D721Med (cell line): Measurements from ENCODE around the gene SCGB1D4.

Experiments
- DNase-seq: peaks from one replicate; pipeline ENCODE4 v3.0.0; 2011; ENCODE audit warnings: low spot score; ENCODE audit not compliant: insufficient read length
- FAIRE-seq: peaks from 2 replicates; lab custom pipeline; 2011; peaks lifted over from hg19 to GRCh38; lab: Jason Lieb, UNC
- CTCF ChIP-seq: IDR thresholded peaks from 2 replicates; pipeline ENCODE4 v1.5.1; 2012; ENCODE audit warnings: mild to moderate bottlenecking, control low read depth; ENCODE audit not compliant: insufficient read depth; ENCODE audit errors: missing control alignments

Gene SCGB1D4

DNA sequence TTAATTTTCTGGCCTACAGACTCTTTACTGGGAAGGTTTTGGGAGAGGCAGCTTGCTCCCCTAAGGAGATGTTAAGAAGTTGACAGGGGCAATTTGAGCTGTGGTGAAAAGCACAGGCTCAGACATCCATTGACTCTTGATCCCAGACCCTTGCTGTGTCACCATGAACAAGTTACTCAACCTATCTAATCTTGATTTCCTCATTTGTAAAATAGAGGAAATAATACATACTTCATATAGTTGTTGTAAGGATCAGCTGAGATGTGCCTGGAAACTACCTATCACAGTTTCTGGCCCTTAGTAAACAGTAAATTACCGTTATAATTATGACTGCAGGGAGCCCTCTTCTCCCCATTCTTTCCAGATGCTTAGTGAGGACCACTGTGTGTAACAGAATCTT lies 16.6 kb upstream of the SCGB1D4 start:
- FAIRE-seq = no peak
- DNase-seq = no peak
- TF ChIP-seq CTCF = no peak

DNA sequence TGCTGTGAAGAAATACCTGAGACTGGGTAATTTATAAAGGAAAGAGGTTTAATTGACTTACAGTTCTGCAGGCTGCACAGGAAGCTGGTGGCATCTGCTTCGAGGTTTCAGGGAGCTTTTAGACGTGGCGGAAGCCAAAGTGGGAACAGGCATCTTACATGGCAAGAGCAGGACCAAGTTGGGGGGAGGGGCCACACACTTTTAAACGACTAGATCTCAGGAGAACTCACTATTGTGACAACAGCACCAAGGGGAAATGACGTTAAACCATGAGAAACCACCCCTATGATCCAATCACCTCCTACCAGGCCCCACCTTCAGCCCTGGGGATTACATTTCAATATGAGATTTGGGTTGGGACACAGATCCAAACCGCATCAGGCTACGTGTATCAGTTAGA lies 11.1 kb upstream of the SCGB1D4 start:
- no peak for FAIRE-seq
- no peak for DNase-seq
- TF ChIP-seq CTCF = no peak

GRCh38 chr11:62307950-62308349 lies 9.1 kb upstream of the SCGB1D4 start:
- TF ChIP-seq CTCF = no peak
- DNase-seq (no peak), FAIRE-seq (no peak)

GRCh38 chr11:62306227-62306626 lies 7.4 kb upstream of the SCGB1D4 start:
- TF ChIP-seq CTCF = no peak
- no peak for DNase-seq
- no peak for FAIRE-seq

- FAIRE-seq = no peak
- DNase-seq = no peak
- TF ChIP-seq CTCF = no peak
Observed at GRCh38 chr11:62295504-62295903, 3.4 kb downstream of the SCGB1D4 start.

- DNase-seq (no peak), FAIRE-seq (no peak)
- no peak for TF ChIP-seq CTCF
Observed at GRCh38 chr11:62280452-62280851, 18.4 kb downstream of the SCGB1D4 start.

DNA sequence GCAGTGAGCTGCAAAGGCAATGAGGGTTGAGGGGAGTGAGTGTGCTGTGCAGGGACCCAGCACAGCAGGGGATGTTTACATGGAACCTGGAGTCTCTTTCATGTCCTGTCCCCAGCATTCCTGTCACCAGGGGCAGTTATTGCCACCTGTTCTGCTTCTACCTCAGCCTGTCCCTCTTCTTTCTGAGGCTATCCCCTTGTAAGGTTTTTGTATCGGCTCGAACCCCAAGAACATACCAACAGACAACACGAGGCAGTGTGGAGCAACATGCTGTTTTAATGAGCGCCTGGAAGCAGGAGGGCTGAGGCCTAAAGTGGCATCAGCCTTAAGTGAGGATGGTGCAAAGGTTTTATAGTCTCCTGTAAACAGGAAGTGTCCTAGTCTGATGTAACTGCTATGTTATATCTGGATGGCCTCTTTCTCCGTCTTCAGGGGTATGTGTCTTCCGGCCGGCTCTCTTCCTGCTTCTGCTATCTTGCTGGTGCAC lies 25.0 kb downstream of the SCGB1D4 start:
- no peak for FAIRE-seq

More for the DNA sequence above, 25.0 kb downstream of the SCGB1D4 start:
- TF ChIP-seq CTCF = no peak
- no peak for DNase-seq
